ENCODE data around the gene TRPV3. TPM values are rescaled to one million over a fixed set of nuclear protein-coding genes. Genes with fewer than 3 reads are reported as not detected.

TRPV3 gene
- total RNA-seq, 1 experiment from 2014 or later, result 3.6 TPM

GRCh38 chr17:3527468-3527867 lies 30.1 kb downstream of the TRPV3 start:
- no peaks in the 10 kb centered on the region for H3K36me3 ChIP-seq (ENCODE audit: low read depth, low read length)
- intact Hi-C loops (cut with micrococcal nuclease), result no loop called here
- H3K27ac ChIP-seq (ENCODE audit: low read length), result no peak overlapping the region
- BruUV-seq (replicated peaks), result no TSS peak
- no peaks in the 10 kb centered on the region for H3F3A ChIP-seq (ENCODE audit: low read length, unreplicated experiment)
- no peaks in the 10 kb centered on the region for H3K4me1 ChIP-seq (ENCODE audit: insufficient read depth, low read length)
- TF ChIP-seq EZH2phosphoT487 (IDR thresholded peaks at IDR 0.05; ENCODE audit: borderline replicate concordance, low read length) (no peak), EZH2 (IDR thresholded peaks at IDR 0.05; ENCODE audit: low read length, unreplicated experiment) (no peak)
- H3K9me2 ChIP-seq (replicated peaks; ENCODE audit: low read length), result no peaks in the 10 kb centered on the region
- no peak overlapping the region for H2AFZ ChIP-seq (ENCODE audit: low read length)
- ATAC-seq, result no peak
- H4K20me1 ChIP-seq (ENCODE audit: low read length), result no peaks in the 10 kb centered on the region
- H3K27me3 ChIP-seq (ENCODE audit: low read length), result no peaks in the 10 kb centered on the region
- H3K4me2 ChIP-seq (ENCODE audit: low read length), result no peak overlapping the region
- no peaks in the 10 kb centered on the region for H3K9me3 ChIP-seq (ENCODE audit: low read length)
- ChIA-PET CTCF (no interaction called here), POLR2A (ENCODE audit: unreplicated experiment) (no interaction called here)
- no peak overlapping the region for H3K4me3 ChIP-seq (ENCODE audit: low read length)
- no peak for DNase-seq
- no peaks in the 10 kb centered on the region for H3K79me2 ChIP-seq (ENCODE audit: low read length)
- no peak overlapping the region for H3K9ac ChIP-seq (ENCODE audit: low read length)

- H3K27me3 ChIP-seq (ENCODE audit: low read length), result no peaks in the 10 kb centered on the region
- TF ChIP-seq CTCF (conservative IDR thresholded peaks at IDR 0.05; ENCODE audit: low read depth, low read length) (no peak), EZH2phosphoT487 (IDR thresholded peaks at IDR 0.05; ENCODE audit: borderline replicate concordance, low read length) (no peak), EZH2 (IDR thresholded peaks at IDR 0.05; ENCODE audit: low read length, unreplicated experiment) (no peak)
- ATAC-seq, result no peak
- no peaks in the 10 kb centered on the region for H3K79me2 ChIP-seq (ENCODE audit: low read length)
- H4K20me1 ChIP-seq (ENCODE audit: low read length), result no peaks in the 10 kb centered on the region
- H3K9me3 ChIP-seq (ENCODE audit: low read length), result no peaks in the 10 kb centered on the region
- H3K27ac ChIP-seq (ENCODE audit: low read length), result no peak overlapping the region
- H3K4me3 ChIP-seq (ENCODE audit: low read length), result no peak overlapping the region
- BruUV-seq (replicated peaks), result no TSS peak
- ChIA-PET POLR2A (ENCODE audit: unreplicated experiment) (no interaction called here), CTCF (no interaction called here)
- H3K9ac ChIP-seq (ENCODE audit: low read length), result no peak overlapping the region
- H2AFZ ChIP-seq (ENCODE audit: low read length), result no peak overlapping the region
- H3K9me2 ChIP-seq (replicated peaks; ENCODE audit: low read length), result no peaks in the 10 kb centered on the region
- no peak overlapping the region for H3K4me2 ChIP-seq (ENCODE audit: low read length)
- no peak for DNase-seq
- H3K36me3 ChIP-seq (ENCODE audit: low read depth, low read length), result no peaks in the 10 kb centered on the region
- no peaks in the 10 kb centered on the region for H3K4me1 ChIP-seq (ENCODE audit: insufficient read depth, low read length)
- no peaks in the 10 kb centered on the region for H3F3A ChIP-seq (ENCODE audit: low read length, unreplicated experiment)
- intact Hi-C loops (cut with micrococcal nuclease), result no loop called here
Observed at GRCh38 chr17:3526971-3527370, 30.6 kb downstream of the TRPV3 start.

- ChIA-PET CTCF (no interaction called here), POLR2A (ENCODE audit: unreplicated experiment) (no interaction called here)
- Histone ChIP-seq H3K79me2 (ENCODE audit: low read length) (no peaks in the 10 kb centered on the region), H3K9me3 (ENCODE audit: low read length) (no peaks in the 10 kb centered on the region), H4K20me1 (ENCODE audit: low read length) (no peaks in the 10 kb centered on the region), H3K4me1 (ENCODE audit: insufficient read depth, low read length) (no peaks in the 10 kb centered on the region), H2AFZ (ENCODE audit: low read length) (no peak overlapping the region), H3K9me2 (replicated peaks; ENCODE audit: low read length) (no peaks in the 10 kb centered on the region), H3K4me3 (ENCODE audit: low read length) (no peak overlapping the region), H3K9ac (ENCODE audit: low read length) (no peak overlapping the region), H3F3A (ENCODE audit: low read length, unreplicated experiment) (no peaks in the 10 kb centered on the region), H3K36me3 (ENCODE audit: low read depth, low read length) (no peaks in the 10 kb centered on the region), H3K4me2 (ENCODE audit: low read length) (no peak overlapping the region), H3K27me3 (ENCODE audit: low read length) (no peaks in the 10 kb centered on the region), H3K27ac (ENCODE audit: low read length) (no peak overlapping the region)
- no peak for TF ChIP-seq EZH2 (IDR thresholded peaks at IDR 0.05; ENCODE audit: low read length, unreplicated experiment)
- TF ChIP-seq CTCF (conservative IDR thresholded peaks at IDR 0.05; ENCODE audit: low read depth, low read length), result no peak
- no peak for TF ChIP-seq EZH2phosphoT487 (IDR thresholded peaks at IDR 0.05; ENCODE audit: borderline replicate concordance, low read length)
- DNase-seq (no peak), ATAC-seq (no peak)
- intact Hi-C loops (cut with micrococcal nuclease), result no loop called here
- BruUV-seq (replicated peaks), result no TSS peak
Observed at GRCh38 chr17:3526491-3526890, 31.1 kb downstream of the TRPV3 start.
